Panc1 (cell line): Measurements from ENCODE around the gene NDUFS6.

Experiments used
- CTCF ChIP-seq: fragments of 450-650 bp; IDR thresholded peaks from 2 replicates; pipeline ENCODE4 v1.5.1; 2017; ENCODE audit warnings: mild to moderate bottlenecking
- POLR2AphosphoS5 ChIP-seq: IDR thresholded peaks from 2 replicates; pipeline ENCODE4 v1.6.1; 2012; ENCODE audit warnings: mild to moderate bottlenecking, low read depth, low read length, moderate library complexity
- REST ChIP-seq, 2 experiments: IDR thresholded peaks; 2 replicates each; pipeline ENCODE4 v1.6.1; 2011 to 2012; ENCODE audit warnings: low read depth in 2 of 2, control low read depth in 1 of 2, low read length in 1 of 2, mild to moderate bottlenecking in 1 of 2, moderate library complexity in 1 of 2; ENCODE audit not compliant: insufficient read depth in 1 of 2
- SIN3A ChIP-seq: IDR thresholded peaks from 2 replicates; pipeline ENCODE4 v1.6.1; 2012; ENCODE audit warnings: low read depth, mild to moderate bottlenecking, low read length, moderate library complexity, borderline replicate concordance; ENCODE audit not compliant: insufficient read depth
- TCF7L2 ChIP-seq: IDR thresholded peaks from 2 replicates; pipeline ENCODE4 v1.6.1; 2011; ENCODE audit warnings: mild to moderate bottlenecking, low read depth, low read length, inconsistent platforms

- no peak for TF ChIP-seq CTCF
- TF ChIP-seq REST (IDR thresholded peaks at IDR 0.05; ENCODE audit: insufficient read depth in 1 of 2, low read depth in 2 of 2, low read length in 1 of 2), result no peak
- no peak for TF ChIP-seq POLR2AphosphoS5
- no peak for TF ChIP-seq TCF7L2
- TF ChIP-seq SIN3A, result no peak
Measured at GRCh38 chr5:1756481-1756880, 44.7 kb upstream of the NDUFS6 start.
